ENCODE measurements around the gene NCMAP. TPM values are rescaled to one million over a fixed set of nuclear protein-coding genes. Genes with fewer than 3 reads are reported as not detected.

The NCMAP gene
- total RNA-seq, 1 donor from 2014 or later = 0.52 TPM

DNA sequence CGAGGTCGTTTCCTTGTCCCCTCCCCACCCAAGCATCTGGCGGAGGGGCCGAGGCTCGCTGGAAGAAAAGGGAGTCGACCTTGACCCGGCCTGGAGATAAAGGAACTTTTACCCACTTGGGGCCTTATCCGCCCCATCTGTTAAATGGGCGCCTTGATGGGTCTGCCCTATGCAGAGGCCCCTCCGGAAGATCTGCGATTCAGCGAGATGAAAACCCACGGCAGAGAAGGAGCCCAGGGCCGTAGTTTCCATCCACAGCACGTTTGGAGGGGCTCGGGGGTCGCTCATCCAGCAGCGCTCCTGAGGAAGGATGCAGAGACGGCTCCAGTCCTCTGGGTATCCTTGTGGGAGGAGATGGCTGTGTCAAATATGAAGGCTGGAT lies 518 bp downstream of the NCMAP start:
- no peak overlapping the region for H3K27ac ChIP-seq (ENCODE audit: low read depth, low read length)
- no peaks in the 10 kb centered on the region for H3K36me3 ChIP-seq (ENCODE audit: control insufficient read depth in 3 of 3, insufficient read depth in 3 of 3, low read length in 3 of 3)
- no peaks in the 10 kb centered on the region for H3K9me3 ChIP-seq (ENCODE audit: control insufficient read depth in 3 of 3, low read length in 3 of 3)
- H3K27me3 ChIP-seq (ENCODE audit: control insufficient read depth in 3 of 3, insufficient read depth in 3 of 3, low read length in 3 of 3) = peaks cover 34 to 40% (median 37%) of the 10 kb centered on the region in 3 donors
- no peak overlapping the region for H3K9ac ChIP-seq (ENCODE audit: low read depth in 1 of 3, low read length in 3 of 3)
- no peak overlapping the region for H3K4me3 ChIP-seq (ENCODE audit: low read length in 3 of 3)
- peaks cover 0 to 5% (median 3%) of the 10 kb centered on the region in 3 donors for H3K4me1 ChIP-seq (ENCODE audit: control insufficient read depth in 3 of 3, insufficient read depth in 3 of 3, low read length in 3 of 3)

DNA sequence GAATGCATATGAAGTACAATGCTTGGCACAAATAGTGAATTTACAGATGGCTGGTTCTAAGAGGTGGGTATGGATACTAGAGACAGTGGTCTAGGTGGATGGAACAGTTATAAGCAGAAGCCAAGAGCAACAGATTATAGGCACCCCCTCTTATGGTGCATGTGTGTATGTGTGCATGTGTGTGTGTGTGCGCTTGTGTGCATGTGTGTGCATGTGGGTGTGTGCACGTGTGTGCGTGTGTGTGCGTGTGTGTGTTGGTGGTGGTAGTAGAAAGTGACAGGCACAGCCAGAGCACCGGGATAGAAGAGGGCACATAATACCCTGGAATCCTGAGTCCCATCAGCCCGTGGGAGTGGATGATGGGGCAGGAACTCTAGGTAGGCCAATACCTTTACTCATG lies 1.3 kb downstream of the NCMAP start:
- Histone ChIP-seq H3K27me3 (ENCODE audit: control insufficient read depth in 3 of 3, insufficient read depth in 3 of 3, low read length in 3 of 3) (peaks cover 32 to 37% (median 34%) of the 10 kb centered on the region in 3 donors), H3K4me1 (ENCODE audit: control insufficient read depth in 3 of 3, insufficient read depth in 3 of 3, low read length in 3 of 3) (peaks cover 0 to 5% (median 3%) of the 10 kb centered on the region in 3 donors), H3K36me3 (ENCODE audit: control insufficient read depth in 3 of 3, insufficient read depth in 3 of 3, low read length in 3 of 3) (no peaks in the 10 kb centered on the region), H3K9ac (ENCODE audit: low read depth in 1 of 3, low read length in 3 of 3) (no peak overlapping the region), H3K27ac (ENCODE audit: low read depth, low read length) (no peak overlapping the region), H3K9me3 (ENCODE audit: control insufficient read depth in 3 of 3, low read length in 3 of 3) (no peaks in the 10 kb centered on the region), H3K4me3 (ENCODE audit: low read length in 3 of 3) (no peak overlapping the region)

- Histone ChIP-seq H3K36me3 (ENCODE audit: control insufficient read depth in 3 of 3, insufficient read depth in 3 of 3, low read length in 3 of 3) (no peaks in the 10 kb centered on the region), H3K27me3 (ENCODE audit: control insufficient read depth in 3 of 3, insufficient read depth in 3 of 3, low read length in 3 of 3) (peaks cover 32 to 37% (median 34%) of the 10 kb centered on the region in 3 donors), H3K9me3 (ENCODE audit: control insufficient read depth in 3 of 3, low read length in 3 of 3) (no peaks in the 10 kb centered on the region), H3K4me1 (ENCODE audit: control insufficient read depth in 3 of 3, insufficient read depth in 3 of 3, low read length in 3 of 3) (peaks cover 0 to 5% (median 3%) of the 10 kb centered on the region in 3 donors), H3K4me3 (ENCODE audit: low read length in 3 of 3) (no peak overlapping the region), H3K27ac (ENCODE audit: low read depth, low read length) (no peak overlapping the region), H3K9ac (ENCODE audit: low read depth in 1 of 3, low read length in 3 of 3) (no peak overlapping the region)
Measured at GRCh38 chr1:24557711-24558131, 1.8 kb downstream of the NCMAP start.

GRCh38 chr1:24558455-24558854 lies 2.6 kb downstream of the NCMAP start:
- peaks cover 32 to 37% (median 34%) of the 10 kb centered on the region in 3 donors for H3K27me3 ChIP-seq (ENCODE audit: control insufficient read depth in 3 of 3, insufficient read depth in 3 of 3, low read length in 3 of 3)

DNA sequence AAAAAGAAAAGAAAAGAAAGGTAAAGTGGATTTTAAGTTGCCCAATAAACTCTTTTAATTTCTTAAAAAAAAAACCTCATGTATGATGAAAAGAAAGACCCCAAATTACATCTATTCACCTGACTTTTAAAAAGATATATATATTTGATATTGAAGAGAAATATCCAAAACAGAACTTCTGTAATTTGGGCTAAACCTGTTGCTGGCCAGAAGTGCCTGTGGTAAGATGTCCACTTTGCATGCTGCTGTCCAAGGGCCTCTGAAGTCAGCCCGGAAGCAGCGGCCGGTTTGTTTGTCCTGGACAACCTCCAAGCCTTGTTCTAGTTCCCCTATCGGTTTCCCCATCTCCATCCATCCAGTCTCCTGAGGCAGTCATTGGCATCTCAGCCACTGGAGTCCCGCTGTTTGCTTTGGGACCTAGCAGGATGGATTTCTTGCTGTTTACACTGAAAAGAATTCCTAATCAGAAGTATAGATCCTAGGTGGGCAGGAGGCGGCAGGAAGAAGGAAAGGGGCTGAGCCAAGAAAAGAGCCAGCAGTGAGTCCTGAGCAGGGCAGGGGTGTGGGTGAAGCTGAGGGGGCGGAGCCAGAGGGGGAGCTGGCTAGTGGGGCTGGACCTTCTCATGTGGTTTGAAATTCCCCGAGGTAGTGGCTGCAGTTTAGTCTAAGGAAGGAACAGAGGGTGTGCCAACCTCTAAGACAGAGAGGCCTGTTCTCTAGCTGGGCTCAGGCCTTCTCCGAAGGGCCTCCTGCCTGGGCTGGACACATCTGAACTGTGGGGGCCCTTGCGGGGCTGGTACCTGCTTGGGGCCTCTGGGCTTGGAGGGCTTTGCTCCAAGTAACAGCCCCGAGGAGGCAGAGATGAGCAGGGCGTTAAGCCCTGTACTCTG lies 3.3 kb downstream of the NCMAP start:
- peaks cover 0 to 5% (median 3%) of the 10 kb centered on the region in 3 donors for H3K4me1 ChIP-seq (ENCODE audit: control insufficient read depth in 3 of 3, insufficient read depth in 3 of 3, low read length in 3 of 3)
- no peak overlapping the region for H3K9ac ChIP-seq (ENCODE audit: low read depth in 1 of 3, low read length in 3 of 3)
- no peaks in the 10 kb centered on the region for H3K36me3 ChIP-seq (ENCODE audit: control insufficient read depth in 3 of 3, insufficient read depth in 3 of 3, low read length in 3 of 3)
- peaks cover 34 to 35% (median 34%) of the 10 kb centered on the region in 3 donors for H3K27me3 ChIP-seq (ENCODE audit: control insufficient read depth in 3 of 3, insufficient read depth in 3 of 3, low read length in 3 of 3)
- H3K9me3 ChIP-seq (ENCODE audit: control insufficient read depth in 3 of 3, low read length in 3 of 3) = no peaks in the 10 kb centered on the region
- no peak overlapping the region for H3K4me3 ChIP-seq (ENCODE audit: low read length in 3 of 3)
- no peak overlapping the region for H3K27ac ChIP-seq (ENCODE audit: low read depth, low read length)

More at GRCh38 chr1:24558455-24558854, 2.6 kb downstream of the NCMAP start:
- Histone ChIP-seq H3K4me3 (ENCODE audit: low read length in 3 of 3) (no peak overlapping the region), H3K36me3 (ENCODE audit: control insufficient read depth in 3 of 3, insufficient read depth in 3 of 3, low read length in 3 of 3) (no peaks in the 10 kb centered on the region), H3K4me1 (ENCODE audit: control insufficient read depth in 3 of 3, insufficient read depth in 3 of 3, low read length in 3 of 3) (peaks cover 0 to 5% (median 3%) of the 10 kb centered on the region in 3 donors), H3K9ac (ENCODE audit: low read depth in 1 of 3, low read length in 3 of 3) (no peak overlapping the region), H3K9me3 (ENCODE audit: control insufficient read depth in 3 of 3, low read length in 3 of 3) (no peaks in the 10 kb centered on the region), H3K27ac (ENCODE audit: low read depth, low read length) (no peak overlapping the region)

- Histone ChIP-seq H3K27me3 (ENCODE audit: control insufficient read depth in 3 of 3, insufficient read depth in 3 of 3, low read length in 3 of 3) (peaks cover 27 to 35% (median 34%) of the 10 kb centered on the region in 3 donors), H3K27ac (ENCODE audit: low read depth, low read length) (no peak overlapping the region), H3K4me3 (ENCODE audit: low read length in 3 of 3) (no peak overlapping the region), H3K9ac (ENCODE audit: low read depth in 1 of 3, low read length in 3 of 3) (no peak overlapping the region), H3K4me1 (ENCODE audit: control insufficient read depth in 3 of 3, insufficient read depth in 3 of 3, low read length in 3 of 3) (peaks cover 0 to 5% (median 3%) of the 10 kb centered on the region in 3 donors), H3K9me3 (ENCODE audit: control insufficient read depth in 3 of 3, low read length in 3 of 3) (no peaks in the 10 kb centered on the region), H3K36me3 (ENCODE audit: control insufficient read depth in 3 of 3, insufficient read depth in 3 of 3, low read length in 3 of 3) (no peaks in the 10 kb centered on the region)
Measured at GRCh38 chr1:24560361-24560760, 4.5 kb downstream of the NCMAP start.

- Histone ChIP-seq H3K27me3 (ENCODE audit: control insufficient read depth in 3 of 3, insufficient read depth in 3 of 3, low read length in 3 of 3) (peaks cover 6 to 14% (median 13%) of the 10 kb centered on the region in 3 donors), H3K36me3 (ENCODE audit: control insufficient read depth in 3 of 3, insufficient read depth in 3 of 3, low read length in 3 of 3) (no peaks in the 10 kb centered on the region), H3K4me1 (ENCODE audit: control insufficient read depth in 3 of 3, insufficient read depth in 3 of 3, low read length in 3 of 3) (peaks cover 0 to 5% (median 0%) of the 10 kb centered on the region in 3 donors), H3K4me3 (ENCODE audit: low read length in 3 of 3) (no peak overlapping the region), H3K9me3 (ENCODE audit: control insufficient read depth in 3 of 3, low read length in 3 of 3) (no peaks in the 10 kb centered on the region), H3K9ac (ENCODE audit: low read depth in 1 of 3, low read length in 3 of 3) (no peak overlapping the region), H3K27ac (ENCODE audit: low read depth, low read length) (no peak overlapping the region)
Measured at GRCh38 chr1:24562625-24563024, 6.7 kb downstream of the NCMAP start.

DNA sequence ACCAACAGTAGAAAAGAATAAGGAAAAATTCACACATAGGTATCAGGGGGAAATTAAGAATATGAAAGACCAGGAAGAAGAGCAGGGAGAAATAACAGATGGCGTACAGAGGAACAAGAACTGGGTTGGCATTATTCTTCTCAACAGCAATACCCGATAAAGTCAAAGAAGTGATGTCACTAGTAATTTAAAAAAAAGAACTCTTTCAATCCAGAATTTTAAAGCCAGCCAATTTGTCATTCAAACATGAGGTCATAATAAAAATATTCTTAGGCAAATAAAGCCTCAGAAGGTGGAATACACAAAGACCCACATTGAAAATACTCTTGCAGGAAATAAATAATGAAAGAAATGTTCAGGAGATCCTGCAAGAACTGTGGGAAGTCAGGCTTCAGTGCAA lies 8.8 kb downstream of the NCMAP start:
- Histone ChIP-seq H3K9me3 (ENCODE audit: control insufficient read depth in 3 of 3, low read length in 3 of 3) (no peaks in the 10 kb centered on the region), H3K27me3 (ENCODE audit: control insufficient read depth in 3 of 3, insufficient read depth in 3 of 3, low read length in 3 of 3) (peaks cover 0 to 3% (median 0%) of the 10 kb centered on the region in 3 donors), H3K36me3 (ENCODE audit: control insufficient read depth in 3 of 3, insufficient read depth in 3 of 3, low read length in 3 of 3) (no peaks in the 10 kb centered on the region), H3K4me1 (ENCODE audit: control insufficient read depth in 3 of 3, insufficient read depth in 3 of 3, low read length in 3 of 3) (no peaks in the 10 kb centered on the region), H3K4me3 (ENCODE audit: low read length in 3 of 3) (no peak overlapping the region), H3K9ac (ENCODE audit: low read depth in 1 of 3, low read length in 3 of 3) (no peak overlapping the region), H3K27ac (ENCODE audit: low read depth, low read length) (no peak overlapping the region)

DNA sequence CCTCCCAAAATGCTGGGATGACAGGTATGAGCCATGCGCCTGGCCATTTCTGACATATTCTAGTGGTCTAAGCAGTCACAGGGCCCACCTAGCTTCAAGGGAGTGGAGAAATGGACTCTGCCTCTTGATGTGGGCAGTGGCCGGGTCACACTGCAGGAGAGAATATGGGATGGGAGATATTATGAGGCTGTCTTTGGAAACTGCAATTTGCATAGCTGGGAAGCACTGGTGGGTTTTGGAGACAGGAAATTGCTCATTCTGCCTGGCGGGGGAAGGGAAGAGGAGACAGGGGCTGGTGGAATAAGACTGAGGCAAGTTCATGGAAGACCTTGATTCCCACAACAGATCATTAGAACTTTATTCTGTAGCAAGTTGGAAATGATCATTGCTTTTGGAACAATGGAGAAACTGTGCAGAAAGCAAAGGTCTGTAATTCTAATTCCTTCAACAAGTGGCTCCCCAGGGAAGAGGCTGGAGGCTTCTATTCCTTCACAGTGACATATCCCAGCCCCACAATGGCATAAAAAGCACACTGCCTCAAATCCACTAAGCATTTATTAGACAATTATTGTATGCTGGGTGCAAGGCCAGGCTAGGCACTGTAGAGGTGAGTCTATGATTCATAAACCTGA lies 10.5 kb downstream of the NCMAP start:
- H3K36me3 ChIP-seq (ENCODE audit: control insufficient read depth in 3 of 3, insufficient read depth in 3 of 3, low read length in 3 of 3) = no peaks in the 10 kb centered on the region
- peaks cover 0 to 3% (median 0%) of the 10 kb centered on the region in 3 donors for H3K27me3 ChIP-seq (ENCODE audit: control insufficient read depth in 3 of 3, insufficient read depth in 3 of 3, low read length in 3 of 3)
- H3K27ac ChIP-seq (ENCODE audit: low read depth, low read length) = no peak overlapping the region
- no peaks in the 10 kb centered on the region for H3K4me1 ChIP-seq (ENCODE audit: control insufficient read depth in 3 of 3, insufficient read depth in 3 of 3, low read length in 3 of 3)
- H3K9me3 ChIP-seq (ENCODE audit: control insufficient read depth in 3 of 3, low read length in 3 of 3) = no peaks in the 10 kb centered on the region
- no peak overlapping the region for H3K9ac ChIP-seq (ENCODE audit: low read depth in 1 of 3, low read length in 3 of 3)
- no peak overlapping the region for H3K4me3 ChIP-seq (ENCODE audit: low read length in 3 of 3)

Data from skeletal muscle tissue (tissue), 4 donors.